Raji (cell line): ENCODE data around the gene CDKN1B.

Experiments used
- POLR2A ChIP-seq: IDR thresholded peaks from 2 replicates; pipeline ENCODE4 v1.6.1; 2011; ENCODE audit warnings: low read depth, low read length, control low read depth; ENCODE audit not compliant: insufficient read depth

CDKN1B gene

DNA sequence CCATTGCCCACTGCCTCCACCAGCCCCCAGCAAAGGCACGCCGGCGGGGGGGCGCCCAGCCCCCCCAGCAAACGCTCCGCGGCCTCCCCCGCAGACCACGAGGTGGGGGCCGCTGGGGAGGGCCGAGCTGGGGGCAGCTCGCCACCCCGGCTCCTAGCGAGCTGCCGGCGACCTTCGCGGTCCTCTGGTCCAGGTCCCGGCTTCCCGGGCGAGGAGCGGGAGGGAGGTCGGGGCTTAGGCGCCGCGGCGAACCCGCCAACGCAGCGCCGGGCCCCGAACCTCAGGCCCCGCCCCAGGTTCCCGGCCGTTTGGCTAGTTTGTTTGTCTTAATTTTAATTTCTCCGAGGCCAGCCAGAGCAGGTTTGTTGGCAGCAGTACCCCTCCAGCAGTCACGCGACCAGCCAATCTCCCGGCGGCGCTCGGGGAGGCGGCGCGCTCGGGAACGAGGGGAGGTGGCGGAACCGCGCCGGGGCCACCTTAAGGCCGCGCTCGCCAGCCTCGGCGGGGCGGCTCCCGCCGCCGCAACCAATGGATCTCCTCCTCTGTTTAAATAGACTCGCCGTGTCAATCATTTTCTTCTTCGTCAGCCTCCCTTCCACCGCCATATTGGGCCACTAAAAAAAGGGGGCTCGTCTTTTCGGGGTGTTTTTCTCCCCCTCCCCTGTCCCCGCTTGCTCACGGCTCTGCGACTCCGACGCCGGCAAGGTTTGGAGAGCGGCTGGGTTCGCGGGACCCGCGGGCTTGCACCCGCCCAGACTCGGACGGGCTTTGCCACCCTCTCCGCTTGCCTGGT, at the start of gene CDKN1B:
TSS of gene CDKN1B (plus strand) at position 576 of the 793 bp plus-strand sequence. CDS start 472 bp downstream, outside the sequence.
- peak; percentile 47; the same call in 1 of the 2 replicates for TF ChIP-seq POLR2A

DNA sequence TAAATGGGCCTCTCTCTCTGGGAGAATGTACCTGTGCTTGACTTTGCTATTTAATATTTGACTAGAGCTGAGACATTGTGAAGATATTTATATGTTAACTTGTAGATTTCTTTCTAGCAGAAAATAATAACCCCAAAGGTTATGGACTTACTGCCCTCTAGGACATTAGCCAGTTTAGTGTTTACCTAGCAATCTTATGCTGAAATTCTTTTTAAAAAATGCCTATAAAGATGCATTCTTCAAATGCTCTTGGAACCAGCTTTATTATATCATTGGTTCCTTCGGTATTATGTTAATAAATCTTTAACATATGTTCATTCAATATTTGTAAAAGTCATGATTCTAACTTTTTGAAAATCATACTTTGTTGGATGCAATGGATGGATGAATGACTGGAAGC, 49.2 kb upstream of the CDKN1B start:
- no peak for TF ChIP-seq POLR2A

DNA sequence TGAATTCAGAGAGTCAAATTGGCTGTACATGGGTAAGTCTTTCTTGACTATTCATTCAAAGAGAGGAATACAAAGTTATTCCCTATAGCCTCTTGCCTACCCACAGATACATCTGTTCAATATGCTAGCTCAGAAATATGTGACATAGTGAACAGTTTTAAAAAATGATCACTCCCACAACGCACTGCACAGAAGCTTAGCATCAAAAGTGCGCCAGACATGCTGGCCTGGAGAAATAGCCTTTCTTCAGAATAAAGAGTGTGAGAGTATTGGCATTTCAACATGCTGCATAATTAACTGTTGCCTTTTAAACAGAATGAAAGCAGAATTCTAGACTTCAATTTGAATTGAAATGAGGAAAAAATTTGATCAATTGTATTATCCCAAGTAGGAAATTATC, 48.1 kb upstream of the CDKN1B start:
- TF ChIP-seq POLR2A = no peak

DNA sequence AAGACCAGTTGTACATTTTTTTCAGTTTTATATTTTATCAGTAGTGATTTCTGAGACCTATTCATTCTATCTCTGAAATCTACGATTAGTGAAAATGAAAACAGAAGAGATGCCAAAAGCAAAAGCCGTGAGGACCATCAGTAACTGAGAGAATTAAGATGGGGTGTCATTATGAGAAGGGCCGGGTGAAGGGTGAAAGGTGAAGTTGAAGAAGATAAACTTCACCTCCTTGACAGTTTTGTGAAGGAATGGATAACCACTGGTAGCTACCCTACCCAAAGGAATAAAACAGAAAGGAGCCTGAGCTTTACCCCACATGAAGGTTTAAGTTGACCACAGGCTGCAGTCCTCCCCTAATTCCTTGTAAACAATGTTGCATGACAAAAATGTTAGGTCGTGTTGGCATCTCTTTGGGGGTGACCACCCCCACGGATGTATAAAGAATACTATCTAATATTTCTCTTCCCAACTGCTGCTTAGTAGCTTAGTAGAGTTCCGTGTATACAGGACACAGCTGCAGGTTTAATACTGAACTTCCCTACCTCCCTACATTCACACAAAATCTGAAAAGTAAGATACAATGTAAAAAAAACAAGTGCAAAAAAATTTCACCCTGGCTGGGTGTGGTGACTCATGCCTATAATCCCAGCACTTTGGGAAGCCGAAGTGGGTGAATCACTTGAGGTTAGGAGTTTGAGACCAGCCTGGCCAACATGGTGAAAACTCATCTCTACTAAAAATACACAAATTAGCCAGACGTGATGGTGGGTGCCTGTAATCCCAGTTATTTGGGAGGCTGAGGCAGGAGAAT, 45.1 kb upstream of the CDKN1B start:
- TF ChIP-seq POLR2A = no peak

DNA sequence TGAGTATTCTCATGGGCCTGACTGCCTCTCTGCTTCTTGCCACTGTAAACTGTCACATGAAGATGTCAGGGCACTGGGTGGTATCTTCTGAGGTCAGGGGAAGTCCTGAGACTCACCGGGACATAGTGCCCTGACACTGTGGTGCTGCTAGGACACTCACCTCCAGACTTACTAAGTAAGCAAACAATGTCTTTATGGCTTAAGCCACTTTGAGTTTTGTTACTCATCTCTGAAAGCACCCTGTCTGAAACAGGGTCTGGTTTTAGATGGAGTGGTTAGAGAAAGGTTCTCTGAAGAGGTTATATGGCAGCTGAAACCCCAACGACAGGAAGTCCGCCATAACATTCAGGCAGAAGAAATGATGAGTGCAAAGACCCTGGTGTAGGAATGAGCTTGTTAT, 43.9 kb upstream of the CDKN1B start:
- no peak for TF ChIP-seq POLR2A

DNA sequence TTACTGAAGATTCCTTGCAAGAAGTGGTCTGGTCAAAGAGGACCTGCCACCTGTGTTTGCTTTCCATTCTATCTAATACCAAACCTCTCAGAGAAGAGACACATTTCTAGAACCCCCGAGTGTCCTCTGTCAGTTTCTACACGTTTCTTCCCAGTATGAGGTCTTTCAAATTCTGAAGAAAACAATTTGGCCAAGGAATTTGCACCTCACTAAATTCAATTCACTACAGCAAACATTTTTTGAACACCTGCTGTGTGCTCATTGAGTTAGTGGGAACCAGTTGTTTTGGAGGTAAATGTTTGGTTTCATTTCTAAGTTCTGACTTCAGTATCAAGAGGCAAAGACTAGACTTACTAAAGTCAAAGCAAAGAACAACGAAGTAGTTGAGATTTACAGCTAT, 40.6 kb upstream of the CDKN1B start:
- no peak for TF ChIP-seq POLR2A

DNA sequence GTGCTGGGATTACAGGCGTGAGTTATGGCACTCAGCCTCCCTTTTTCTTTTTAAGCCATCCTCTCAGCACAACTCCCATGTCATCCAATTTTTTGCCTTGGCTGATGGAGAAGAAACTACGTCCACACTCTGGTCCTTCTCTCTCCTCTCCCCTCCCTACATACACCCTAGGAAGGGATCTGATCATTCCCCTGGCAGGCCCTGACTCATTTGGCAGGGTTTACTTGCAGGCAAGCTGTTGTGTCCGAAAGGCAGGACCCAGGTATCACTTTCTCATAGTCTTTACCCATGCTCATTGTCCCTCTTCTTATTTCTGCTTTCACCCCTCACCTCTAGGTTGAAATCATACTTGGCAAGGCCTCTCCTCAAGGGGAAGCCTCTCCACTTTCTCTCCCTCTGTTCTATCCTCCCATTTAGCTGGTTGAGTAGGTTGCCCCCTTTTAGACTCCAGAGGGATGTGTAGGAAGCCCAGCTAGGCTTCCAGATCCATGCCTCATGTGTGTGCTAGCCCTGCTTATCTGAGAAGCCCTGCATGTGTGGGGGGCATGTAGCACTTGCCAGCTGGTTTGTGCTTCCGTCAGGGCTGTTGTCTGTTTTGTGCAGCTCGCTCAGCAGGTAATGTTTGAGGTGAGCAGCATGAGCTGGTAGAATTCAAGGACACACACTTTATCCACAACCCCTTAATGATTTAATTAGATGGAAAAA, 36.0 kb upstream of the CDKN1B start:
- TF ChIP-seq POLR2A = no peak

DNA sequence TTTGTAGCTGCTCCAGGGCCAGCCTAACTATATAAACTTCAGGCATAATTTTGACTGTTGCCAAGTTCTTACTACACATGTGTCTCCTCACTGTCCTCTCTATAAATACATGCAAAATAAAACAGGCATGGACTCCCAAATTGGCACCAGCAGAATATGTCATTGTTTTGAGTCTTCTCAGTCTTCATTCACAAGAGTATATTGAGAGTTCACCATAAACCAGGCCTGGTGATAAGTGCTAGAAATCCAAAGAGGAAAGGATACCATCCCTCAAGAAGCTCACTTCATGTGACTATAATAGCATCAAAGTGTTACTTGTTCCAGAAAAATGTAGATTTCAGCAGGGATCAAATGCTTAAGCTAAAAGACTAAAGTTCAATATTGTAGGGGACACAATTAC, 34.9 kb upstream of the CDKN1B start:
- no peak for TF ChIP-seq POLR2A

DNA sequence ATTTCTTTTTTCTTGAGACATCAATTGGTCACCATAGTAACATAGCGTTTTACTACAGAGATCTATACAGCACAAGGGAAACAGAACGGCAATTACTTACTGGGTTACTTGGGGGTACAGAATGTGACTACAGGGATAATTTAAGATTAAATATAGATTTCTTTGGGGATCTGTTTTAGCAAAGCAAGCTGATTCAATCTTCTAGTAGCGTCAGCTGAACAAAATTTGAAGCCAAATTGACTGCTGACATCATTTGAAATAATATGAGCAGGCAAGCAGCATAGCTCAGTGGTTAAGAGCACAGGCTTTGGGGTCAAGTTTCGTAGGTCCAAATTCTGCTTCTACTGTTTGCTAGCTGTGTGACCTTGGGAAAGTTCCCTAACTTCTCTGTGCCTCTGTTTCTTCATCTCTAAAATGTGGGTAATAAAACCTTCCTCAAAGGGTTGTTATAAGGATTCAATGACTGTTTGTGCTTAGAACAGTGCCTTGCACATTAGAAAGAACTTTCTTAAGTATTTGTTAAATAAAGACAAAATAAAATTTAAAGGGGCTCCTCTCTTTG, 34.0 kb upstream of the CDKN1B start:
- TF ChIP-seq POLR2A = no peak

DNA sequence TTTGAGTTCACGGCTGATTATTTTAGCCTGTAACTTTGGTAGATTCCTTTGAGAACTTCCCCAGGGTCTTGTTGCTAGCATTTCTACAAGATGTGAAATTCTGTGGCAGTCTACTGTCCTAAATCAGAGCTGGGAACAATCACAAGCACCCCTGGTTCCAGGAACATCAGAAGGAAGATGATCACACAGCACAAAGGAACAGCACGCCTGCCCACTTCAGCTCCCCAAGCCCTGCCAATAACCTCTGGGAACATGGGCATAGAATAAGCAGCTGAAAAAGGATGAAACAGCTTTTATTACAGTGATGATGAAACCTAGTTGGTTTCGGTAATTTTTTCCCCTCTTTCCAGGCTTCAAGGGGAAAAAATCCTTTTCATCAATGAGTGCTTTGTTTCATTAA, 33.4 kb upstream of the CDKN1B start:
- TF ChIP-seq POLR2A = no peak

DNA sequence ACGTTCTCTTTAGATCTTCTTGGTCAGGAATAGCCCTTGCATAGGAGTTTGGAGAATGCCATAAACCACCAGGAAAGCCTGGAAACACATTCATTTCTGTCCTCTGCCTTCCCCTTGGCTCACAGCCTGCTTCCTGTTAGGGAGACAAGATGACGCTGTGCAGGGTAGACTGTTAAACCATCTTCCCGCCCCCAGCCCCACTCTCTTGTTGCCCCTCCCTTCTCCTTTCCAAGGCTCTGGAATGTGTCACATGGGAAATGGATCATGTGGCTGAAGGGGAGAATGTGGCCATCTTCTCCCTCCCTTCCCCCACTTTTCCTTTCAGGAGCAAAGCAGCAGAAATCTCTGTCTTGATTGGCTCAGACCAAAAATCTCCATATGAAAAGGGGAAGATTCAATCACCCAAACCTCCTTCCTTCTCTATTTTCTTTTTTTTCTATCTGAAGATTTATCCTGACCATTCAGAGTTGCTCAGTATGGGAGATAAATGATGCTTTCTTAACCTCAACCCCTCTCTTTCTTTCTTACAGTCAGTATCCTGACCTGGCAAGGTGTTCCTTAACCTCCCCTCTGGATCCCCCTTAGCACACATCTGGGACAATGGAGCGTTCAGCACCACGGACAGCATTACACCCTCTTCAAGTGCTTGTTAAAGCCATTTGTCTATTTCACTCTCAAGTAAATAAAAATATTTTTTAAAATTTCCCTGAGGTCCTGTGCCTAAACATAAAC, 32.6 kb upstream of the CDKN1B start:
- TF ChIP-seq POLR2A = no peak

DNA sequence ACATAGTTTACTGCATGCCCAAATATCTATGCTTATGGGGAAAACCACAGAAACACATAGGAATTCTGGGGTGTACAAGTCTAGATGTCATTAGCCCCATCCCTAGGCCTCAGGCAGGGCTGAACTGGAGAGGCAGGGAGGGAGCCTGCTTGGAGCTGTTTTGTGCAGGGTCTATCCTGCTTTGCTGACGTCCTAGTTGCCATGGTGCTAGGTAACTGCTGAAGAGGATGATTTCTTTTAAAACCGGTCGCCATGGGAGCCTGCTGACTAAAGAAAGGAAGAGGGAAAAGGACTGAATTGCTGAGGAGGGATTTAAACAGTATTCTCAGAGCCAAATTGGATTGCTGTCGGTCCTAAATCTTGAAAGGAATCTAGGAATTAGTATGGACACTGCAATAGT, 31.9 kb upstream of the CDKN1B start:
- no peak for TF ChIP-seq POLR2A

DNA sequence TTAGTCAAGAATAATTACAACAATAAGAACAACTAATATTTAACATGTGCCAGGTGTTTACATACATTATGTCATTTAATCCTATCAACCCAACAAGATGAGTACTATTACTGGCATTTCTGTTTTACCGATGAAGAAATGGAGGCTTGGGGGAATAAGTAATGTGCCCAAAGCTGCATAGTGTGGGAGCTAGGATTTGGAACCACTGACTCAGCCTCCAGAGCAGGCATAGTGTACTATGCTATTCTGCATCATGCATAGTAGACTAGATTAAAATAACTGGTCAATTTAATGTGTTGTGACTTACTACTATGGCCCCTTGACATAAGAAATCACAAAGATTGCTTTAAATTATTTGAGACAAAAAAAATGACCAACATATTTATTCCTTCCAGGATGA, 30.7 kb upstream of the CDKN1B start:
- TF ChIP-seq POLR2A = no peak

DNA sequence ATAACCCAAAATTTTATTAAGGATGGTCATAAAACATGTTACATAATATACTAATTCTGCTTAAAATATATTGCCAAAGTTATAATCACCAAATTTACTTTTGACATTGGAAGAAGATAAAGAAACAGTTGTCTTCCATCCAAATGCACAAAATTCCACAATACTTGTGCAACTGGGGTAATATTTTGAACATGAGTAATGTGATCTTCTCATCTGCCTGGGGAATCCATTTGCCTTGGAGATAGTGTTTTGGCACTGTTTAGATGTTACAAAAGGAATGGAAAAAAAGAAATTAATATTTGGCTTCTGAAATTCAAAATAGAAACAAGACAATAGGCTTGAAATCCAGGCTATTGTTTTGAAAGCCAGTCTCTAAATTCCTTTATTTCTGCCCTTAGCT, 30.2 kb upstream of the CDKN1B start:
- no peak for TF ChIP-seq POLR2A
